ENCODE results near the gene LRRC17. TPM values are rescaled to one million over a fixed set of nuclear protein-coding genes. Genes with fewer than 3 reads are reported as not detected.

The LRRC17 gene
- total and polyA plus RNA-seq, 5 experiments from 2014 or later: 0.60 TPM; not detected in 4

GRCh38 chr7:102908676-102909075, 4.1 kb upstream of the LRRC17 start:
- H3K27me3 Mint-ChIP-seq: no peaks in the 10 kb centered on the region
- POLR2A ChIA-PET: no interaction called here

GRCh38 chr7:102913826-102914225, 1.0 kb downstream of the LRRC17 start:
- Mint-ChIP-seq H3K27me3 (no peaks in the 10 kb centered on the region), H3K4me1 (peaks cover 0 to 2% (median under 1%) of the 10 kb centered on the region in 4 donors)

More at GRCh38 chr7:102908676-102909075, 4.1 kb upstream of the LRRC17 start:
- H3K9me3 Mint-ChIP-seq: peaks cover 8 to 50% (median 22%) of the 10 kb centered on the region in 9 donors
- H3K4me3 Mint-ChIP-seq: no peak overlapping the region
- no peak overlapping the region for H3K27ac Mint-ChIP-seq
- H3K36me3 Mint-ChIP-seq: peaks cover 7 to 52% (median 16%) of the 10 kb centered on the region in 3 donors
- H3K4me1 Mint-ChIP-seq: peaks cover 0 to 2% (median under 1%) of the 10 kb centered on the region in 4 donors
- ATAC-seq (no peak), DNase-seq (no peak)

GRCh38 chr7:102914585-102914984, 1.8 kb downstream of the LRRC17 start:
- ATAC-seq (no peak), DNase-seq (no peak)
- Mint-ChIP-seq H3K4me3 (no peak overlapping the region), H3K27me3 (no peaks in the 10 kb centered on the region), H3K4me1 (peaks cover 0 to 2% (median under 1%) of the 10 kb centered on the region in 4 donors), H3K36me3 (peaks cover 0 to 23% (median 15%) of the 10 kb centered on the region in 3 donors), H3K9me3 (no peaks in the 10 kb centered on the region), H3K27ac (no peak overlapping the region)
- POLR2A ChIA-PET: no interaction called here

More at GRCh38 chr7:102913826-102914225, 1.0 kb downstream of the LRRC17 start:
- no peak for DNase-seq
- Mint-ChIP-seq H3K36me3 (peaks cover 0 to 23% (median 15%) of the 10 kb centered on the region in 3 donors), H3K4me3 (no peak overlapping the region), H3K27ac (no peak overlapping the region), H3K9me3 (peaks cover 0 to 5% (median 0%) of the 10 kb centered on the region in 9 donors)
- POLR2A ChIA-PET: no interaction called here
- no peak for ATAC-seq

DNA sequence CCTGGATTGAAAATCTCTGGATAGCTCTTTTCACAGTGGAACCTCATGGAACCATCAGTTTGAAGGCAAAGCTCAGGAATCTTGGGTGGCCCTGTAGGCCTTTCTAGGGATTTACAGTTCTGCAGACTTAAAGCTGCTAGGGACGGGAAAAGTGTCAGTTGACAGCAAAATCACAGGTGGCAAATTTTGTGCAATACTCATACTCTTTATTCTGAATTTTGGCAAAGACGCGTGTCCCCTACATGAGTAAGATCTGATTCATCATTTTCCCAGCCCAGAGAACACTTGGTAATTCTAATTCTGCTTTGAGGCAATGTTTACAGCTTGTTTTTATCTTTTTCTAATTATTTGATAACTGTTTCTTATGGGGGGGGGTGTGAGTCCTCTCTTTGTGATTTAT, 3.6 kb downstream of the LRRC17 start:
- H3K27ac Mint-ChIP-seq: no peak overlapping the region

DNA sequence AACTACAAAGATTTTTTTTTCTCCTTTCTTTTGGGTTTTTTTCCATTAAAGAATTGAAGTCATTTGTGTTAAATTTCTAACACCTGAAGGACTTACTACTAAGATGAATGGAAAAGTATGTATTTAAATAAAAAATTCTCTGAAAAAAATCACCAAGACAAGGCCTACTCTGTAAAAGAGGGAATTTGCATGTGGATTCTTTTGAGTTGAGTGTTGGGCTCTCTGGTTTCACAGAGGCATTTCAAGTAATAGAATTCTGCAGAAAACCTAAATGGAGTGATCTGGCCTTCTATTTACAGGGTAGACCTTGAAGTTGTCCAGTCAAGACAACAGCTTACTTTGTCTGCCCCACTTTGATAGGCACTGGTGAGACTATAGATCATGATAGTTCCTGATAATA, 4.1 kb downstream of the LRRC17 start:
- ATAC-seq: no peak
- Mint-ChIP-seq H3K9me3 (no peaks in the 10 kb centered on the region), H3K27me3 (no peaks in the 10 kb centered on the region), H3K27ac (no peak overlapping the region), H3K36me3 (peaks cover 0 to 16% (median 6%) of the 10 kb centered on the region in 3 donors), H3K4me3 (no peak overlapping the region), H3K4me1 (peaks cover 0 to 2% (median 0%) of the 10 kb centered on the region in 4 donors)
- POLR2A ChIA-PET: no interaction called here
- no peak for DNase-seq

More for the DNA sequence above, 3.6 kb downstream of the LRRC17 start:
- Mint-ChIP-seq H3K4me1 (peaks cover 0 to 2% (median 0%) of the 10 kb centered on the region in 4 donors), H3K36me3 (peaks cover 0 to 16% (median 6%) of the 10 kb centered on the region in 3 donors), H3K27me3 (no peaks in the 10 kb centered on the region), H3K4me3 (no peak overlapping the region), H3K9me3 (no peaks in the 10 kb centered on the region)
- POLR2A ChIA-PET: no interaction called here
- DNase-seq: no peak
- ATAC-seq: no peak

DNA sequence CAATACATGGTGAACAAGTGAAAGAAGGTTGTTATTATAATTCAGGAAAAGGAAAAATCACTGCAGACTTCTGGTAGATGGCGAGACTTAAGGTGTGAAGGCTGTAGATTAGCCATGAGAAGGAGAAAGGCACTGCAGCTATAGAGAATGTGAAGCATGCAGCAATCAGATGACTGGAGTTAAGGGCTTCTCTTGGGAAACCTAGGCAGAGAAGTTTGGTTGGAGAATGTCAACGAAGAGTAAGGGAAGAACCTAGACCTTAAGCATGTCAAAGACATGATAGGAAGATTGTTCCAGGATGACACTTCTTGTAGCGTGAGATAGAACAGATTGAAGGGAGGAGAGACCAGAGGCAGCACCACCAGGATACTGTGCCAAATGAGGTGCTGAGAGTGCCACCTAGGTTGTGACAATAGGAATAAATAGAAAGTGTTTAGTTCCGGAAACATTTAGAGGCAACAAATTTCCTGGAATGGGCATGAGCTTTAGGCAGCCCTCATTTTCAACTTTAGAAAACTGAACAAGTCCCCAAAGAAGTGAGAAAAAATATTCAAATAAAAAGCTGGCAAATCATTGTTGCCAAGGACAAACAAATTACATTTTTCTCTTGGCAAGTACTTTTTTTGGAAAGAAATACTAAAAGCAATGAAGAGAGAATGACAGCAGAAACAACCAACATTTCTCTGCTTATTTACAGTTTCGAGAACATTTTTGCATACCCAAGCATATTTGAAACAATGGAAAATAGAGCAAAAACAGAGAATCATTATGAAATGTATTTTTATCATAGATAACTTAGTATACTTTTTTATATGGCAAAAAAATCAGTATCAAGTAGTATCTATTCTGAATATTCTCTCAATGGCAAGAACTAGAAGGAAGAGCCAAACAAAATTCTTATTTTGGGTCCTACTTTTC, 4.9 kb downstream of the LRRC17 start:
- Mint-ChIP-seq H3K4me3 (no peak overlapping the region), H3K4me1 (peaks cover 0 to 2% (median 0%) of the 10 kb centered on the region in 4 donors), H3K9me3 (no peaks in the 10 kb centered on the region), H3K36me3 (peaks cover 0 to 8% (median 0%) of the 10 kb centered on the region in 3 donors), H3K27ac (no peak overlapping the region), H3K27me3 (no peaks in the 10 kb centered on the region)
- POLR2A ChIA-PET: no interaction called here
- ATAC-seq (no peak), DNase-seq (no peak)

DNA sequence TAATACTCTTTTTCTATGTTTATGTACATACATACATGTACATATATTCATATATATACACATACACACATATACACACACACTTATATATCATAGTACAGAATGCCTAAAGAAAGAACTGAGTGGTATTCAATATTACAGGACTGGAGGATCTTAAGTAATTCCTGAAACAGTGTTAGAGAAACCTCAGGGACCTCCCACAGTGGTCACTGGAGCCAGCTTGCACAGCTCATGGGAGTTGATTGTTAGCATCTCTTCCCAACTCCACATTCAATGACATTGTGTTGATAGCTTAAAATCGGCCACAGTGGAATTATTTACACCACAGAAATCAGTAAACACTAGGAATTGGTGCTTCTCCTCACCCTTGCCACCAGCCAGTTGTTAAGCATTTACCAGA, 6.0 kb downstream of the LRRC17 start:
- H3K27me3 Mint-ChIP-seq: no peaks in the 10 kb centered on the region

GRCh38 chr7:102925976-102926782, 13.4 kb downstream of the LRRC17 start:
- peaks cover 0 to 7% (median 0%) of the 10 kb centered on the region in 3 donors for H3K36me3 Mint-ChIP-seq
- H3K9me3 Mint-ChIP-seq: no peaks in the 10 kb centered on the region
- DNase-seq (no peak), ATAC-seq (no peak)
- POLR2A ChIA-PET: no interaction called here
- H3K4me3 Mint-ChIP-seq: no peak overlapping the region
- no peaks in the 10 kb centered on the region for H3K27me3 Mint-ChIP-seq
- H3K4me1 Mint-ChIP-seq: no peaks in the 10 kb centered on the region
- no peak overlapping the region for H3K27ac Mint-ChIP-seq

More for the DNA sequence above, 6.0 kb downstream of the LRRC17 start:
- POLR2A ChIA-PET: no interaction called here
- Mint-ChIP-seq H3K27ac (no peak overlapping the region), H3K4me3 (no peak overlapping the region), H3K36me3 (peaks cover 0 to 5% (median 0%) of the 10 kb centered on the region in 3 donors), H3K9me3 (no peaks in the 10 kb centered on the region), H3K4me1 (no peaks in the 10 kb centered on the region)
- ATAC-seq (no peak), DNase-seq (no peak)

DNA sequence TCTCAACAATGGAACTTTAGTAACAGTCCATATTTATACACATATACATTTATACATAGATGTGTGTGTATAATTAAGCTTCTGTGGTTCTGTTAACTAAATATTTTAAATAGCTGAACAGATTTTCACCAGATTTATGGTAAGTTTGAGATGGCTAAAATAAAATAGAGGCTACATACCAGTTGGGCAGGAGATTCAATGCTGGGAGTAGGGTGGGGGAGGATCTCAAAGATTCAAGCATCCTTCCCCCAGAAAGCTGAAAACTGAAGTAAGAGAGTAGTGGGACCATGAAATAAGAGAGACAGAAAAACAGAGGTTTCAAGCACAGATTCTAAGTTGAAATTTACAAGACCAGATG, 14.0 kb downstream of the LRRC17 start:
- peaks cover 0 to 7% (median 0%) of the 10 kb centered on the region in 3 donors for H3K36me3 Mint-ChIP-seq
- no peaks in the 10 kb centered on the region for H3K4me1 Mint-ChIP-seq
- H3K4me3 Mint-ChIP-seq: no peak overlapping the region
- H3K9me3 Mint-ChIP-seq: no peaks in the 10 kb centered on the region
- DNase-seq (no peak), ATAC-seq (no peak)
- H3K27ac Mint-ChIP-seq: no peak overlapping the region
- POLR2A ChIA-PET: interaction anchor here (0.6 kb wide), 1 partner anchor 122 kb away, joined by 3 read pairs; no protein-coding TSS in a partner anchor
- no peaks in the 10 kb centered on the region for H3K27me3 Mint-ChIP-seq

DNA sequence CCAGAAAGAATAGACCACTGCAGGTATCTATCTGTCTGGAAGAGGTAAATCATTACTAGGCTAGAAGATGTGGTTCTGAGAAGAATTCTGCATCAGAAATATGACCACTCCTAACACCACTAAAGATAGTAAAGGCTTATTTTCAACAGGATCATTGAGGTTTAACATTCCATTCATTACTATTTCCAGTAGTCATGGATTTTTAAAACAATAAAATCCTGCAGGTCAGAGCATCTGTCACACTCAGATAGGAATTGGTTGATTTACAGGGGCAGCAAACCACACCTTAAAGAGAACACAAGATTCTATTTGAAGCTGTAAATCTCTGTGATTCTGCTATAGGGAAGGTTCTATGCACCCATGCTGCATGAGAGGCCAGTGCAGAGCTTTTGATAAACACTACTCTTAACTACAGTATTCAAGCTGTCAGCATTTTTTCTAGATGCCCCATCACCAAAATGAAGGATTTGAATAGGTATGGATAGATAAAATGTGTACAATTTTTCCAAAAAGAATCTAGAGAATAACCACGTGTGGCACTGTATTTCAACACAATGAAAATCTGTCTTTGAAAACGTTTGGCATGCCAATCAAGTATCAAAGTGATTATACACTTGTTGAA, 14.6 kb downstream of the LRRC17 start:
- ATAC-seq: no peak
- H3K9me3 Mint-ChIP-seq: no peaks in the 10 kb centered on the region
- H3K27ac Mint-ChIP-seq: peak overlapping the region in 1 of 10 donors; percentile 9
- no peaks in the 10 kb centered on the region for H3K27me3 Mint-ChIP-seq
- no peaks in the 10 kb centered on the region for H3K4me1 Mint-ChIP-seq
- no peak overlapping the region for H3K4me3 Mint-ChIP-seq
- peaks cover 0 to 7% (median 0%) of the 10 kb centered on the region in 3 donors for H3K36me3 Mint-ChIP-seq
- DNase-seq: no peak
- POLR2A ChIA-PET: interaction anchor here (0.6 kb wide), 1 partner anchor 121 kb away, joined by 3 read pairs; no protein-coding TSS in a partner anchor

DNA sequence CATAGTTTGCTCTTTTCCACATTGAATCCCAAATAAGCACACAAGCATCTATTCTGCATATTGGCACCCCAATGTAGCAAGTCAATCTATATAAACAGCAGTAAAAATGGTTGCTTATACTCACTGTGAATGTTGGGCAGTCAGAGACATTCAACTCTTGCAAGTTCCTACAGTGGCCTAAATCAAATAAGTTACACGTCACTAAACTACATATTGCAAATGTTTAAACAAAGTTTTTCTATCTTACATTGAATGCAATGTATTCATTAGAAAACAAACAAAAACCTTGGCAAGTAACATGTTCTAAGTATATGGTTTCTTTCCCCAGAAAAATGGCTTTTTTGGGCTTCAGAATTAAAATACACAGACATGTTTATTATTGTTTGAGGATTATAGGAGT, 19.0 kb downstream of the LRRC17 start:
- ATAC-seq: no peak
- H3K27me3 Mint-ChIP-seq: no peaks in the 10 kb centered on the region
- H3K4me1 Mint-ChIP-seq: peaks cover 0 to 2% (median 0%) of the 10 kb centered on the region in 4 donors
- no peaks in the 10 kb centered on the region for H3K9me3 Mint-ChIP-seq
- no peak for DNase-seq
- H3K36me3 Mint-ChIP-seq: peaks cover 0 to 5% (median 0%) of the 10 kb centered on the region in 3 donors
- H3K27ac Mint-ChIP-seq: no peak overlapping the region
- no peak overlapping the region for H3K4me3 Mint-ChIP-seq
- POLR2A ChIA-PET: no interaction called here

GRCh38 chr7:102933763-102934162, 21.0 kb downstream of the LRRC17 start:
- Mint-ChIP-seq H3K36me3 (peaks cover 0 to 5% (median 0%) of the 10 kb centered on the region in 3 donors), H3K9me3 (no peaks in the 10 kb centered on the region), H3K27me3 (no peaks in the 10 kb centered on the region), H3K4me3 (no peak overlapping the region), H3K27ac (no peak overlapping the region), H3K4me1 (peaks cover 0 to 2% (median 0%) of the 10 kb centered on the region in 4 donors)
- DNase-seq (no peak), ATAC-seq (no peak)
- POLR2A ChIA-PET: no interaction called here
